Astrocyte (in vitro differentiated cells and primary cell): ENCODE data around the gene ITGAE. TPM values are rescaled to one million over a fixed set of nuclear protein-coding genes. Genes with fewer than 3 reads are reported as not detected.

Experiments used
- DNase-seq: peaks from one replicate; pipeline ENCODE4 v3.0.0-alpha.2; 2010; ENCODE audit warnings: low read depth
- FAIRE-seq: peaks from 2 replicates; lab custom pipeline; 2011; peaks lifted over from hg19 to GRCh38; lab: Jason Lieb, UNC
- H2AFZ ChIP-seq: 2 replicates; pipeline ENCODE4 v1.6.0; 2012; ENCODE audit warnings: low read depth, low read length, inconsistent platforms
- H3K27ac ChIP-seq: 2 replicates; pipeline ENCODE4 v1.5.1; 2011; ENCODE audit warnings: low read depth, low read length, inconsistent platforms
- H3K27me3 ChIP-seq: 2 replicates; pipeline ENCODE4 v1.6.0; 2011; ENCODE audit warnings: low read length, inconsistent platforms; ENCODE audit not compliant: insufficient read depth
- H3K36me3 ChIP-seq: 2 replicates; pipeline ENCODE4 v1.5.1; 2011; ENCODE audit warnings: low read length, inconsistent platforms; ENCODE audit not compliant: insufficient read depth
- H3K4me1 ChIP-seq: 2 replicates; pipeline ENCODE4 v1.5.1; 2011; ENCODE audit warnings: low read length, inconsistent platforms; ENCODE audit not compliant: insufficient read depth
- H3K4me2 ChIP-seq: 2 replicates; pipeline ENCODE4 v1.6.0; 2012; ENCODE audit warnings: low read length, inconsistent platforms
- H3K4me3 ChIP-seq: 2 replicates; pipeline ENCODE4 v1.5.1; 2011; ENCODE audit warnings: low read depth, mild to moderate bottlenecking, low read length, inconsistent platforms; ENCODE audit not compliant: insufficient read depth
- H3K79me2 ChIP-seq: 2 replicates; pipeline ENCODE4 v1.6.0; 2012; ENCODE audit warnings: mild to moderate bottlenecking, low read length, inconsistent platforms; ENCODE audit not compliant: insufficient read depth
- H3K9ac ChIP-seq: 2 replicates; pipeline ENCODE4 v1.6.0; 2012; ENCODE audit warnings: mild to moderate bottlenecking, low read length, inconsistent platforms
- H3K9me3 ChIP-seq: 2 replicates; pipeline ENCODE4 v1.5.1; 2012; ENCODE audit warnings: low read depth, mild to moderate bottlenecking, low read length, inconsistent platforms; ENCODE audit not compliant: insufficient read depth
- H4K20me1 ChIP-seq: 2 replicates; pipeline ENCODE4 v1.6.0; 2012; ENCODE audit warnings: low read length, inconsistent platforms; ENCODE audit not compliant: insufficient read depth
- H3K27ac Mint-ChIP-seq: one replicate; pipeline ENCODE4 v1.8.0; 2021; ENCODE audit warnings: mild to moderate bottlenecking, mixed read lengths; ENCODE audit not compliant: unreplicated experiment
- H3K27me3 Mint-ChIP-seq: one replicate; pipeline ENCODE4 v1.8.0; 2021; ENCODE audit warnings: low read depth, mixed read lengths; ENCODE audit not compliant: unreplicated experiment
- H3K36me3 Mint-ChIP-seq: one replicate; pipeline ENCODE4 v1.8.0; 2021; ENCODE audit warnings: low read depth, mixed read lengths; ENCODE audit not compliant: unreplicated experiment
- H3K4me1 Mint-ChIP-seq: one replicate; pipeline ENCODE4 v1.8.0; 2021; ENCODE audit warnings: low read depth, mixed read lengths; ENCODE audit not compliant: unreplicated experiment
- H3K4me3 Mint-ChIP-seq: one replicate; pipeline ENCODE4 v1.8.0; 2021; ENCODE audit warnings: mild to moderate bottlenecking, moderate library complexity, mixed read lengths; ENCODE audit not compliant: unreplicated experiment
- H3K9me3 Mint-ChIP-seq: one replicate; pipeline ENCODE4 v1.8.0; 2021; ENCODE audit warnings: mild to moderate bottlenecking, mixed read lengths; ENCODE audit not compliant: unreplicated experiment
- EZH2 ChIP-seq: IDR thresholded peaks from 2 replicates; pipeline ENCODE4 v1.6.1; 2012; ENCODE audit warnings: mild to moderate bottlenecking, low read length, inconsistent platforms; ENCODE audit not compliant: insufficient read depth
- total RNA-seq: library from RNA; stranded (reverse); gene quantifications from 2 replicates; pipeline ENCODE4 v1.2.1, GENCODE V29; 2021
- TF ChIP-seq, protein P1 (sequence below): IDR thresholded peaks from 2 replicates; pipeline ENCODE4 v1.5.1; 2011; ENCODE audit warnings: low read depth, mild to moderate bottlenecking, inconsistent platforms, low read length, moderate library complexity; ENCODE audit not compliant: insufficient read depth

Gene ITGAE
- total RNA-seq, 1 donor from 2014 or later = 30.9 TPM

DNA sequence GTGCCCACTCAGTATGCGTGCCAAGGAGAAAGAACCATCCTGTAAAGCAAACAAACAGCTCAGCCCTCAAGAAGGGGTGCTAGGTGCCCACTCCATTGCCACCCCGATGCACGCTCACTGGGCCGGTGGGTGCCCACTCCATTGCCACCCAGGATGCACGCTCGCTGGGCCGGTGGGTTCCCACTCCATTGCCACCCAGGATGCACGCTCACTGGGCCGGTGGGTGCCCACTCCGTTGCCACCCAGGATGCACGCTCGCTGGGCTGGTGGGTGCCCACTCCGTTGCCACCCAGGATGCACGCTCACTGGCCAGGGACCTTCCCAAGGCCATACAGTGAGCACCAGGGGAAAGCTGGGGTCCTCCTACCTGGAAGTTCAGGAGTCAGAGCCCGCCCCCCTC, 49.2 kb downstream of the ITGAE start:
- no peak for FAIRE-seq
- no peak overlapping the region for H2AFZ ChIP-seq
- no peak overlapping the region for H3K9ac ChIP-seq
- Mint-ChIP-seq H3K9me3 (no peaks in the 10 kb centered on the region), H3K36me3 (no peaks in the 10 kb centered on the region), H3K4me3 (no peak overlapping the region), H3K4me1 (no peaks in the 10 kb centered on the region), H3K27ac (no peak overlapping the region), H3K27me3 (peaks cover 24% of the 10 kb centered on the region)
- no peak overlapping the region for H3K4me2 ChIP-seq
- no peaks in the 10 kb centered on the region for H4K20me1 ChIP-seq
- no peaks in the 10 kb centered on the region for H3K9me3 ChIP-seq
- H3K27ac ChIP-seq = no peak overlapping the region
- no peaks in the 10 kb centered on the region for H3K27me3 ChIP-seq
- H3K4me3 ChIP-seq = no peak overlapping the region
- DNase-seq = no peak
- no peak for TF ChIP-seq EZH2
- TF ChIP-seq, protein P1, sequence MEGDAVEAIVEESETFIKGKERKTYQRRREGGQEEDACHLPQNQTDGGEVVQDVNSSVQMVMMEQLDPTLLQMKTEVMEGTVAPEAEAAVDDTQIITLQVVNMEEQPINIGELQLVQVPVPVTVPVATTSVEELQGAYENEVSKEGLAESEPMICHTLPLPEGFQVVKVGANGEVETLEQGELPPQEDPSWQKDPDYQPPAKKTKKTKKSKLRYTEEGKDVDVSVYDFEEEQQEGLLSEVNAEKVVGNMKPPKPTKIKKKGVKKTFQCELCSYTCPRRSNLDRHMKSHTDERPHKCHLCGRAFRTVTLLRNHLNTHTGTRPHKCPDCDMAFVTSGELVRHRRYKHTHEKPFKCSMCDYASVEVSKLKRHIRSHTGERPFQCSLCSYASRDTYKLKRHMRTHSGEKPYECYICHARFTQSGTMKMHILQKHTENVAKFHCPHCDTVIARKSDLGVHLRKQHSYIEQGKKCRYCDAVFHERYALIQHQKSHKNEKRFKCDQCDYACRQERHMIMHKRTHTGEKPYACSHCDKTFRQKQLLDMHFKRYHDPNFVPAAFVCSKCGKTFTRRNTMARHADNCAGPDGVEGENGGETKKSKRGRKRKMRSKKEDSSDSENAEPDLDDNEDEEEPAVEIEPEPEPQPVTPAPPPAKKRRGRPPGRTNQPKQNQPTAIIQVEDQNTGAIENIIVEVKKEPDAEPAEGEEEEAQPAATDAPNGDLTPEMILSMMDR = no peak
- H3K36me3 ChIP-seq = no peaks in the 10 kb centered on the region
- H3K79me2 ChIP-seq = no peaks in the 10 kb centered on the region
- no peaks in the 10 kb centered on the region for H3K4me1 ChIP-seq

DNA sequence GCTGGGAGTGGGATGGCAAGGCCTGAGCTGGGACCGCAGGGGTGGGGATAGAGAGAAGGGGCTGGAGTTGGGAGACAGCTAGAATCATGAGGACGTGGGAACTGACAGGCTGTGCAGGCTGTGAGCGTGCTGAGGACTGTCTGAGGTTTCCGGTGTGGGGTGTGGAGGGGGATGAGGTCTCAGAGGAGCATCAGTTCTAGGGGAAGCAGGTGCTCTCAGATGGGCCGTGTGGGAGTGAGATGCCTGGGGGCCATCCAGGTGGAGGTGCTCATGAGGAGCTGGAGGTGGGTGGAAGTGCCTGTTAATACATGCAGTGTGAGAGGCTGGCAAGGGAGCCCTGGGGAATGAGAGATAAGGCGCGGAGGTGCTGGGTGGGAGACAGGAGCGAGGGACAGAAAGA, 50.1 kb downstream of the ITGAE start:
- FAIRE-seq = no peak
- Histone ChIP-seq H4K20me1 (no peaks in the 10 kb centered on the region), H3K36me3 (no peaks in the 10 kb centered on the region)

DNA sequence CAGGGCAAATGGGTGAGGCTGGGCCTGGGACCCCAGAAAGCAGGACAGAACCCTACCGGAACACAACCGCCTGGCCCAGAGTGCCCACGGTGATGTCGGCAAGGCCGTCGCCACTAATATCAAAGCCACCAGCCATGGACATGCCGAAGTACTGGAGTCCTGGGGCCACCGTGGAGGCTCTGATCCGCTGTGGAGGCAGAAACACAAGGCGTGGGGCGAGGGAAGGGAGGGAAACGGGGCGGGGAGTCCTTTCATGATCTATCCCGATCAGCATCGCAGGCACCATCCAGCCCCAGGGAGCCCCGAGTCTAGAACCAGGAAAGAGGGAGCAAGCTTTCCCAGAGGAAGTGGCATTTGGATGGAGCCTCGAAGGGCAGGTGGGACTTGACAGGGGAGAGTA, 50.7 kb downstream of the ITGAE start:
- TF ChIP-seq, protein P1 = no peak
- no peak for TF ChIP-seq EZH2
- no peaks in the 10 kb centered on the region for H3K9me3 ChIP-seq
- no peak overlapping the region for H2AFZ ChIP-seq
- peaks cover 2% of the 10 kb centered on the region for H3K4me1 Mint-ChIP-seq
- H3K4me1 ChIP-seq = no peaks in the 10 kb centered on the region
- no peak for FAIRE-seq
- no peak overlapping the region for H3K4me3 ChIP-seq
- no peak overlapping the region for H3K9ac ChIP-seq
- no peak overlapping the region for H3K27ac ChIP-seq
- no peak overlapping the region for H3K27ac Mint-ChIP-seq
- H3K4me2 ChIP-seq = no peak overlapping the region
- no peaks in the 10 kb centered on the region for H3K36me3 Mint-ChIP-seq
- H3K36me3 ChIP-seq = no peaks in the 10 kb centered on the region
- no peaks in the 10 kb centered on the region for H3K79me2 ChIP-seq
- no peaks in the 10 kb centered on the region for H4K20me1 ChIP-seq
- H3K9me3 Mint-ChIP-seq = no peaks in the 10 kb centered on the region
- H3K27me3 Mint-ChIP-seq = peaks cover 23% of the 10 kb centered on the region
- no peak overlapping the region for H3K4me3 Mint-ChIP-seq
- H3K27me3 ChIP-seq = no peaks in the 10 kb centered on the region
- DNase-seq = no peak

More for the DNA sequence above, 50.1 kb downstream of the ITGAE start:
- no peaks in the 10 kb centered on the region for H3K79me2 ChIP-seq
- no peak overlapping the region for H3K4me2 ChIP-seq
- no peaks in the 10 kb centered on the region for H3K9me3 Mint-ChIP-seq
- H3K36me3 Mint-ChIP-seq = no peaks in the 10 kb centered on the region
- H3K4me3 ChIP-seq = no peak overlapping the region
- TF ChIP-seq EZH2 = no peak
- TF ChIP-seq, protein P1 = no peak
- no peaks in the 10 kb centered on the region for H3K4me1 ChIP-seq
- no peaks in the 10 kb centered on the region for H3K27me3 ChIP-seq
- H3K9me3 ChIP-seq = no peaks in the 10 kb centered on the region
- H3K4me3 Mint-ChIP-seq = no peak overlapping the region
- no peaks in the 10 kb centered on the region for H3K4me1 Mint-ChIP-seq
- H3K27ac Mint-ChIP-seq = no peak overlapping the region
- no peak overlapping the region for H2AFZ ChIP-seq
- H3K27me3 Mint-ChIP-seq = peaks cover 24% of the 10 kb centered on the region
- no peak overlapping the region for H3K9ac ChIP-seq
- H3K27ac ChIP-seq = no peak overlapping the region
- no peak for DNase-seq
